NCI-H187 (cell line): Measurements from ENCODE around the gene ALKBH5.
"Not testable (repeated sequence)": the region's sequence is repeated elsewhere in the genome, so short reads cannot be mapped to it uniquely, and the experiment has no call there.

Experiments used
- DNase-seq, 2 experiments: peaks; one replicate each; lab custom pipeline; 2025; lab: John Stamatoyannopoulos, UW

ALKBH5 gene

GRCh38 chr17:18185832-18186626, 2.4 kb downstream of the ALKBH5 start:
- no peak for DNase-seq

GRCh38 chr17:18186627-18186982, 3.0 kb downstream of the ALKBH5 start:
- DNase-seq = no peak

GRCh38 chr17:18187226-18187625, 3.6 kb downstream of the ALKBH5 start:
- no peak for DNase-seq

GRCh38 chr17:18187821-18188761, 4.5 kb downstream of the ALKBH5 start:
- no peak for DNase-seq

- DNase-seq = no peak
Measured at GRCh38 chr17:18190628-18191235, 7.1 kb downstream of the ALKBH5 start.

- DNase-seq = no peak
Measured at GRCh38 chr17:18191236-18191667, 7.6 kb downstream of the ALKBH5 start.

GRCh38 chr17:18191967-18192366, 8.3 kb downstream of the ALKBH5 start:
- no peak for DNase-seq

- DNase-seq = no peak
Measured at GRCh38 chr17:18194394-18194793, 10.8 kb downstream of the ALKBH5 start.

- no peak for DNase-seq
Measured at GRCh38 chr17:18194804-18195203, 11.2 kb downstream of the ALKBH5 start.

GRCh38 chr17:18195246-18195645, 11.6 kb downstream of the ALKBH5 start:
- no peak for DNase-seq

- no peak for DNase-seq
Measured at GRCh38 chr17:18197535-18198194, 14.0 kb downstream of the ALKBH5 start.

GRCh38 chr17:18198530-18198929, 14.9 kb downstream of the ALKBH5 start:
- no peak for DNase-seq

GRCh38 chr17:18201108-18201507, 17.5 kb downstream of the ALKBH5 start:
- DNase-seq = no peak

- no peak for DNase-seq
Measured at GRCh38 chr17:18203308-18203707, 19.7 kb downstream of the ALKBH5 start.

GRCh38 chr17:18205861-18206260, 22.2 kb downstream of the ALKBH5 start:
- no peak for DNase-seq

- no peak for DNase-seq
Measured at GRCh38 chr17:18206962-18207361, 23.3 kb downstream of the ALKBH5 start.

- DNase-seq = no peak
Measured at GRCh38 chr17:18208092-18208491, 24.5 kb downstream of the ALKBH5 start.

GRCh38 chr17:18213666-18214270, 30.1 kb downstream of the ALKBH5 start:
- no peak for DNase-seq

GRCh38 chr17:18216906-18217305, 33.3 kb downstream of the ALKBH5 start:
- DNase-seq = not testable (repeated sequence)

GRCh38 chr17:18217412-18218015, 33.9 kb downstream of the ALKBH5 start:
- no peak for DNase-seq

GRCh38 chr17:18218756-18219415, 35.3 kb downstream of the ALKBH5 start:
- DNase-seq = no peak
